Suprapubic skin (tissue), 3 donors: ENCODE measurements around the gene ACOT11.

ENCODE experiments used
- EP300 ChIP-seq: sonication (generic); formaldehyde crosslinking; IDR thresholded peaks from one replicate; pipeline ENCODE4 v1.6.1; 2017; ENCODE audit warnings: antibody characterized with exemption
- POLR2A ChIP-seq, 2 donors: fragments of 450-650 bp; IDR thresholded peaks; one replicate each; pipeline ENCODE4 v1.6.1; 2017; ENCODE audit warnings: antibody characterized with exemption in 2 of 2, mild to moderate bottlenecking in 2 of 2, moderate library complexity in 2 of 2
- TF ChIP-seq, protein P1 (sequence below), 2 donors: fragments of 200-600 bp in 1 of 2; fragments of 450-650 bp in 1 of 2; sonication (generic) in 1 of 2; IDR thresholded peaks; one replicate each; pipeline ENCODE4 v1.5.1; 2016 to 2019; ENCODE audit warnings: antibody characterized with exemption in 2 of 2, mild to moderate bottlenecking in 1 of 2, moderate library complexity in 1 of 2

DNA sequence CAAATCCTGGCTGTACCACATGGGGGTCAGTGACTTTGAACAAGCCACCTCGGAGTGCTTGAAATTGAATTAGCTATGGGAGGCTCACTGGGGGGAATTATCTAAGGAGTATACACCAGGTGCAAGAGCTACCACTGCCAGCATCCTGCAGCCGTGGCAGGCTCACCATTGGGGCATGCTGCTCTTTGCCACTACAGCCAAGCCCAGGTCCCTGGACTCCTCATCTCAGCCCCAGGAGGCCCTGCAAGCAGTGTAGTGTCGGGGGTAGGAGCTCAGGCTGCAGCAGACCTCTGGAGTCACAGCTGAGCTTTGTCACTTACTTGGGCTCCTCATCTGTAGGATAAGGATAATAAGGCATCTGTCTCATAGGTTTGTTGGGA, 35.3 kb downstream of the ACOT11 start:
- TF ChIP-seq EP300 (no peak), POLR2A (IDR thresholded peaks at IDR 0.05) (no peak)
- TF ChIP-seq, protein P1, sequence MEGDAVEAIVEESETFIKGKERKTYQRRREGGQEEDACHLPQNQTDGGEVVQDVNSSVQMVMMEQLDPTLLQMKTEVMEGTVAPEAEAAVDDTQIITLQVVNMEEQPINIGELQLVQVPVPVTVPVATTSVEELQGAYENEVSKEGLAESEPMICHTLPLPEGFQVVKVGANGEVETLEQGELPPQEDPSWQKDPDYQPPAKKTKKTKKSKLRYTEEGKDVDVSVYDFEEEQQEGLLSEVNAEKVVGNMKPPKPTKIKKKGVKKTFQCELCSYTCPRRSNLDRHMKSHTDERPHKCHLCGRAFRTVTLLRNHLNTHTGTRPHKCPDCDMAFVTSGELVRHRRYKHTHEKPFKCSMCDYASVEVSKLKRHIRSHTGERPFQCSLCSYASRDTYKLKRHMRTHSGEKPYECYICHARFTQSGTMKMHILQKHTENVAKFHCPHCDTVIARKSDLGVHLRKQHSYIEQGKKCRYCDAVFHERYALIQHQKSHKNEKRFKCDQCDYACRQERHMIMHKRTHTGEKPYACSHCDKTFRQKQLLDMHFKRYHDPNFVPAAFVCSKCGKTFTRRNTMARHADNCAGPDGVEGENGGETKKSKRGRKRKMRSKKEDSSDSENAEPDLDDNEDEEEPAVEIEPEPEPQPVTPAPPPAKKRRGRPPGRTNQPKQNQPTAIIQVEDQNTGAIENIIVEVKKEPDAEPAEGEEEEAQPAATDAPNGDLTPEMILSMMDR (IDR thresholded peaks at IDR 0.05): no peak
